ENCODE results near the gene ELFN2.

ELFN2 gene

DNA sequence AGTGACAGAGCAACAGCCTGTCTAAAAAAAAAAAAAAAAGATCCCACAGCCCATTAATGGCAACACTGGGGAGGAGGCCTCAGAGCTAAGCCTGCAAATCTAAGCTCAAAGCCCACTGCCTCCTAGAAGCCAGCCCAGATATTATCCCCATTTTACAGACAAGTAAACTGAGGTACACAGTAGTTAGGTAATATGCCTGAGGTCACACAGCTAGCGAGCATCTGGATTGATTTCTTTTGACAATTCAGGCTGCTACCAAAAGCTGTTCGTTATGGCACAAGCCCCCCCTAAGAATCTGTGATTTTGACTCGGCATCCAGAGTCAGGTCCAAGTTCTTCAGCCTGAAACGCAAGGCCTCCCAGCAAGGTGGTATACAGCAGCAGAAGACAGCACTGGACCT is 13.7 kb downstream of the ELFN2 start:
- no peaks in the 10 kb centered on the region for H3K36me3 ChIP-seq (ENCODE audit: insufficient read depth, low read length)
- no peak overlapping the region for H3K27ac ChIP-seq (ENCODE audit: low read length)
- no peak overlapping the region for H3K4me2 ChIP-seq (ENCODE audit: insufficient read depth, low read length)
- peaks cover 20% of the 10 kb centered on the region for H3K27me3 ChIP-seq (ENCODE audit: insufficient read depth, low read length, poor library complexity)
- no peak for TF ChIP-seq EZH2 (IDR thresholded peaks at IDR 0.05; ENCODE audit: borderline replicate concordance, low read depth, low read length, severe bottlenecking)
- TF ChIP-seq, protein P1, sequence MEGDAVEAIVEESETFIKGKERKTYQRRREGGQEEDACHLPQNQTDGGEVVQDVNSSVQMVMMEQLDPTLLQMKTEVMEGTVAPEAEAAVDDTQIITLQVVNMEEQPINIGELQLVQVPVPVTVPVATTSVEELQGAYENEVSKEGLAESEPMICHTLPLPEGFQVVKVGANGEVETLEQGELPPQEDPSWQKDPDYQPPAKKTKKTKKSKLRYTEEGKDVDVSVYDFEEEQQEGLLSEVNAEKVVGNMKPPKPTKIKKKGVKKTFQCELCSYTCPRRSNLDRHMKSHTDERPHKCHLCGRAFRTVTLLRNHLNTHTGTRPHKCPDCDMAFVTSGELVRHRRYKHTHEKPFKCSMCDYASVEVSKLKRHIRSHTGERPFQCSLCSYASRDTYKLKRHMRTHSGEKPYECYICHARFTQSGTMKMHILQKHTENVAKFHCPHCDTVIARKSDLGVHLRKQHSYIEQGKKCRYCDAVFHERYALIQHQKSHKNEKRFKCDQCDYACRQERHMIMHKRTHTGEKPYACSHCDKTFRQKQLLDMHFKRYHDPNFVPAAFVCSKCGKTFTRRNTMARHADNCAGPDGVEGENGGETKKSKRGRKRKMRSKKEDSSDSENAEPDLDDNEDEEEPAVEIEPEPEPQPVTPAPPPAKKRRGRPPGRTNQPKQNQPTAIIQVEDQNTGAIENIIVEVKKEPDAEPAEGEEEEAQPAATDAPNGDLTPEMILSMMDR (IDR thresholded peaks at IDR 0.05; ENCODE audit: borderline replicate concordance, extremely low read depth, low read length, poor library complexity, severe bottlenecking), result no peak
- no peak overlapping the region for H3K9ac ChIP-seq (ENCODE audit: low read depth, low read length)
- no peak overlapping the region for H2AFZ ChIP-seq (ENCODE audit: low read depth, low read length)
- H3K79me2 ChIP-seq (ENCODE audit: insufficient read depth, low read length), result no peaks in the 10 kb centered on the region
- H3K4me1 ChIP-seq (ENCODE audit: insufficient read depth, low read length), result 0 out of 2 replicates have a peak, but pooled peaks cover 2% of the 10 kb centered on the region
- no peaks in the 10 kb centered on the region for H3K9me3 ChIP-seq (ENCODE audit: insufficient read depth, low read length, severe bottlenecking)
- H3K4me3 ChIP-seq (ENCODE audit: low read depth in 1 of 2, low read length in 2 of 2), result no peak overlapping the region
- H4K20me1 ChIP-seq (ENCODE audit: insufficient read depth, low read length), result peaks cover 50% of the 10 kb centered on the region
- DNase-seq (no peak), ATAC-seq (ENCODE audit: insufficient read depth, low read depth) (no peak)

DNA sequence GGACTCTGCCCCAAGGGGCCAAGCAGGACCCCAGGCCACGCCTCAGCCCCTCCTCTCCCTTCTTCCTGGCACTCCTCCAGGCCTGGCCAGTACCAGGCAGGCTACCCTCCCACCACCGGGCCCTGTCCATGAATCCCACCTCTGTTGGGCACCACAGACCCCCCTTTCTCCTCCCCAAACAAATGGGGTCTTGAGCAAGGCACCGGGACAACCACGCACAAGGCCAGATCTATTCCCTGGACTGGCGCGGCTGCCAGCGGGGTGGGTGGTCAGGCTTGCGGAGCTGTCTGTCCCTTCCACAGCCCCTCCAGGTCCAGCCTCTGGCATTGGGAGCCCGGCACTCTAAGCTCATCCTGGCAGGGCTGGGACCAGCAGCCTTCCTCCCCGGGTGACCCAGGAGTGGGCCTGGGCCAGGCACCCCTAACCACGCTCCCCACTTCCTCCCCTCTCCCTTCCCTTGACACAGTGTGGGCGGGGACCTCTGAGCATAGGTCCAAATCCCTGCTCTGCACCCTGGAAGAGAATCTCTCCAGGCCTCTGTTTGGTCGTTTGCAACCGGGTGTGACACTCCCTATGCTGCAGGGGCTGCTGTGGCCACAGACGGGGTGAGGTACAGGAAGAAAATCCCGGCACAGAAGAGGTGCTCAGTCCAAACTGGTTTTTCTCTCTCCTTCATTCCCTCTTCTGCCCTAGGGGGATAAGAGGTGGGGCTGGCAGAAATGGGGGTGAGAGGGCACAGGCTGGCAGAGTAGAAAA is 14.6 kb downstream of the ELFN2 start:
- peaks cover 44% of the 10 kb centered on the region for H4K20me1 ChIP-seq (ENCODE audit: insufficient read depth, low read length)
- H3K4me1 ChIP-seq (ENCODE audit: insufficient read depth, low read length), result 0 out of 2 replicates have a peak, but pooled peaks cover 2% of the 10 kb centered on the region
- H3K9ac ChIP-seq (ENCODE audit: low read depth, low read length), result no peak overlapping the region
- H3K79me2 ChIP-seq (ENCODE audit: insufficient read depth, low read length), result no peaks in the 10 kb centered on the region
- no peak overlapping the region for H2AFZ ChIP-seq (ENCODE audit: low read depth, low read length)
- TF ChIP-seq EZH2 (IDR thresholded peaks at IDR 0.05; ENCODE audit: borderline replicate concordance, low read depth, low read length, severe bottlenecking), result no peak
- TF ChIP-seq, protein P1 (IDR thresholded peaks at IDR 0.05; ENCODE audit: borderline replicate concordance, extremely low read depth, low read length, poor library complexity, severe bottlenecking), result no peak
- H3K4me3 ChIP-seq (ENCODE audit: low read depth in 1 of 2, low read length in 2 of 2), result no peak overlapping the region
- no peaks in the 10 kb centered on the region for H3K9me3 ChIP-seq (ENCODE audit: insufficient read depth, low read length, severe bottlenecking)
- DNase-seq (no peak), ATAC-seq (ENCODE audit: insufficient read depth, low read depth) (peak; percentile 34; the same call in 1 of the 3 replicates)
- H3K27ac ChIP-seq (ENCODE audit: low read length), result no peak overlapping the region
- no peak overlapping the region for H3K4me2 ChIP-seq (ENCODE audit: insufficient read depth, low read length)
- peaks cover 18% of the 10 kb centered on the region for H3K27me3 ChIP-seq (ENCODE audit: insufficient read depth, low read length, poor library complexity)
- no peaks in the 10 kb centered on the region for H3K36me3 ChIP-seq (ENCODE audit: insufficient read depth, low read length)

DNA sequence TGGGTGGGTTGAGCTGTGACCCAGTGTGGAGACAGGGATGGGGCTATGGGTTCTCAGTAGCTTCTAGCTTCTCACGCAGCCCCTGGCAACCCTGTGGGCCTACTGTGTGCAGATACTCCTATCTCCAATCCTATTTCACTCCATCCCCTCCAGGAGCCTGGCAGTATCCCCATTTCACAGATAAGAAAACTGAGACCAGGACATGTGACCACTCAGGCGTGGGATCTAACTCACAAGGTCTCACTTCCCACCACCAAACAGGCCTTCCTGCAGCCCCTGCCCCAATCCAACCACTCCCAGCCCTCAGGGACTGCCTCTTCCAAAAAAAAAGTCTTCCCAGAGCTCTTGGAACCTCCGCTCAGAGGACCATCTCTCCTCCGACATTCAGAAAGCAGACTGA is 15.6 kb downstream of the ELFN2 start:
- ATAC-seq (ENCODE audit: insufficient read depth, low read depth), result no peak
- Histone ChIP-seq H3K9me3 (ENCODE audit: insufficient read depth, low read length, severe bottlenecking) (no peaks in the 10 kb centered on the region), H3K4me2 (ENCODE audit: insufficient read depth, low read length) (no peak overlapping the region), H4K20me1 (ENCODE audit: insufficient read depth, low read length) (peaks cover 34% of the 10 kb centered on the region), H3K4me3 (ENCODE audit: low read depth in 1 of 2, low read length in 2 of 2) (no peak overlapping the region), H3K4me1 (ENCODE audit: insufficient read depth, low read length) (0 out of 2 replicates have a peak, but pooled peaks cover 1% of the 10 kb centered on the region), H3K9ac (ENCODE audit: low read depth, low read length) (no peak overlapping the region), H3K27me3 (ENCODE audit: insufficient read depth, low read length, poor library complexity) (peaks cover 11% of the 10 kb centered on the region), H2AFZ (ENCODE audit: low read depth, low read length) (no peak overlapping the region), H3K27ac (ENCODE audit: low read length) (no peak overlapping the region), H3K79me2 (ENCODE audit: insufficient read depth, low read length) (no peaks in the 10 kb centered on the region), H3K36me3 (ENCODE audit: insufficient read depth, low read length) (no peaks in the 10 kb centered on the region)
- DNase-seq, result no peak
- no peak for TF ChIP-seq EZH2 (IDR thresholded peaks at IDR 0.05; ENCODE audit: borderline replicate concordance, low read depth, low read length, severe bottlenecking)
- TF ChIP-seq, protein P1 (IDR thresholded peaks at IDR 0.05; ENCODE audit: borderline replicate concordance, extremely low read depth, low read length, poor library complexity, severe bottlenecking), result no peak
